HG03108 (cell line): ENCODE results near the gene TTC31.
"Not testable (repeated sequence)": the region's sequence is repeated elsewhere in the genome, so short reads cannot be mapped to it uniquely, and the experiment has no call there.

Source experiments
- ATAC-seq: cut with Tn5 transposase; IDR thresholded peaks from one replicate; pipeline ENCODE4 v1.9.1; 2021; ENCODE audit warnings: moderate library complexity; ENCODE audit not compliant: unreplicated experiment

Gene TTC31

GRCh38 chr2:74483675-74484164, 839 bp downstream of the TTC31 start:
- not testable (repeated sequence) for ATAC-seq

DNA sequence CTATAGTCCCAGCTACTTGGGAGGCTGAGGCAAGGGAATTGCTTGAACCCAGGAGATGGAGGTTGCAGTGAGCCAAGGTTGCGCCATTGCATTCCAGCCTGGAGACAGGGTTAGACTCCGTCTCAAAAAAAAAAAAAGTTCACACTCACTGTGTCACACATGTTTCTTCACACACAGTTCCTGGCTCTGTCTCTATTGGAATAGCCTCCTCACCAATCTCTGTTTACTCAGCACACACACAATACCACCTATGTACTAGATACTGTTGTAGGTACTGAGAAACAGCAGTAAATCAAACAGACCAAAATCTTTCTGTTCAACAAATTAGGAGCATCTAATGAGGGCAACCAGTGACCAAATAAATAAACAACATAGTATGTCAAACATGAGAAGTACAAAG, 3.3 kb downstream of the TTC31 start:
- no peak for ATAC-seq

DNA sequence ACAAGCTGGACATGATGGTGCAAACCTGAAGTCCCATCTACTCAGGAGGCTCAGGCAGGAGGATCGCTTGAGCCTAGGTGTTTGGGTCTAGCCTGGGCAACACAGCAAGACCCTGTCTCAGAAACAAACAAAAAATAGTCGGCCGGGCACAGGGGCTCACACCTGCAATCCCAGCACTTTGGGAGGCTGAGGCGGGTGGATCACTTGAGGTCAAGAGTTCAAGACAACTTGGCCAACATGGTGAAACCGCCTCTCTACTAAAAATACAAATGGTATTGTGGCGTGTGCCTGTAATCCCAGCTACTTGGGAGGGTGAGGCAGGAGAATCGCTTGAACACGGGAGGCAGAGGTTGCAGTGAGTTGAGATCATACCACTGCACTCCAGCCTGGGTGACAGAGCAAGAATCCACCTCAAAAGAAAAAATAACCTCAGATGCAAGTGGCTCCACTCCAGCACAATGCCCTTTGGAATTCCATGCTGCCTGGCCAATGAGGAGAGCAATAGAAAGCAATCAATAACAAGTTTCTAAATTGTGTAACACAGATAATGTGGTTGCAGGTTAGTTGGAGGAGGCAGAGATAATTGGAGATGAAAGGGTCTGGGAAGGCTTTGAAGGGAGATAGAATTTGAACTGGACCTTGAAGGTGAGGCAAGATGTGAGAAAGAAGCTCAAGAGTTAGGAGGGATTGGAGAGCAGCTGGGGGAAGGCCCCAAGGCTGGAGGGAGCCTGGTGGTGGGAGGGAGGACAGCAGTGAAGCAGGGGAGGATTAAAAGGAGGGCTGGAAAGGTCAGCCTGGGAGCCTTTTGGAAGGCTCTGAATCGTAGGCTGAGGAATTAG, 6.0 kb downstream of the TTC31 start:
- ATAC-seq: no peak

GRCh38 chr2:74489906-74490305, 7.0 kb downstream of the TTC31 start:
- ATAC-seq: no peak

DNA sequence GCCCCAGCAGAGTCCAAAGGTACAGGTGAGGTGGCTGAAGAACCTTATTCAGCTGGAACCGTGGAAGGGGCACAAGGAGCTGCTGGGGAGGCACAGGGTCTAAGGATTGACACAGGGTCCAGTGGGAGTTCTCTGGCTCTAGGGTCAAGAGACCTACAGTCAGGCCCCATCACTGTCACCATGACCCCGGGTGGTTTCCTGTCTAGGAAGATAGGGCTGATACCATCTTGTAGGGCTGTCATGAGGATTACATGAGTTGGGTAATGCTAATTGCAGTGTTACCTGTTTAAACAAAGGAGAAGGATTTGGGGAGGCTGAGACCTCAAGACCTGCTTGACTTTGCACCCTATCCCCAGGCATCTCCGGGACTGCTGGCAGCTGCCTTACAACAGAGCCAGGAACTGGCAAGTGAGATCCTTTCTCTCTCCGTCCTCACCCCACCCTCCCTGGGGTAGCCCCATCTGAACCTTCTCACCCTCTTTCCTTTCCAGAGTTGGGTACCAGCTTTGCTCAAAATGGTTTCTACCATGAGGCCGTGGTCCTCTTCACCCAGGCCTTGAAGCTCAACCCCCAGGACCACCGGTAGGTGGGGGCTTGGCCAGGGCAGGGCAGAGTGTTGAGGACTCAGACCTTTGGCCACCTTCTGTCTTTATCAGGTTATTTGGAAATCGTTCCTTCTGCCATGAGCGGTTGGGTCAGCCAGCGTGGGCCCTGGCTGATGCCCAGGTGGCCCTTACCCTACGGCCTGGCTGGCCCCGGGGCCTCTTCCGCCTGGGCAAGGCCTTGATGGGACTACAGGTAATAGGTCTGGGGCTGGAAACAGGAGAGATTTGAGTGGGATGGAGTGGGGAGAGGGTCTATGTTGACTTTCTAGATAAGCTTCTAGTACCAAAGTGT, 9.0 kb downstream of the TTC31 start:
- no peak for ATAC-seq

- ATAC-seq: no peak
Observed at GRCh38 chr2:74493546-74493945, 10.7 kb downstream of the TTC31 start.

DNA sequence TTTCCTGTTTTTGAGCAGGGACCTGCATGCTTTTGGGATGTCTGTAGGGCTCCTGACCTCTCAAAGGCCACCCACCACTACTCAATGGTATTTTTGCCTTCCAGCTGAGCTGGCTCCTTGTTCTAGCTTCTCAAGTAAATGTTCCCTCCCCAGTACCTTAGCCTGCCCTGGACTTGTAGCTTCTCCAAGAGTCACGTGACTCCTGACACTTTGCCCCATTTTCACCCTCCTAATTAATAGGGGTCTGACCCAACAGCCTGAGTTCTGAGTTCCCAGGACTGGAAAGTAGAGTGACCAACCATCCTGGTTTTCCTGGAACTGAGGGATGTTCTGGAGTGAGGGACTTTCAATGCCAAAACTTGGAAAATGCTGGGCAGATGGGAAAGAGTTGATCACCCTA, 12.6 kb downstream of the TTC31 start:
- no peak for ATAC-seq

DNA sequence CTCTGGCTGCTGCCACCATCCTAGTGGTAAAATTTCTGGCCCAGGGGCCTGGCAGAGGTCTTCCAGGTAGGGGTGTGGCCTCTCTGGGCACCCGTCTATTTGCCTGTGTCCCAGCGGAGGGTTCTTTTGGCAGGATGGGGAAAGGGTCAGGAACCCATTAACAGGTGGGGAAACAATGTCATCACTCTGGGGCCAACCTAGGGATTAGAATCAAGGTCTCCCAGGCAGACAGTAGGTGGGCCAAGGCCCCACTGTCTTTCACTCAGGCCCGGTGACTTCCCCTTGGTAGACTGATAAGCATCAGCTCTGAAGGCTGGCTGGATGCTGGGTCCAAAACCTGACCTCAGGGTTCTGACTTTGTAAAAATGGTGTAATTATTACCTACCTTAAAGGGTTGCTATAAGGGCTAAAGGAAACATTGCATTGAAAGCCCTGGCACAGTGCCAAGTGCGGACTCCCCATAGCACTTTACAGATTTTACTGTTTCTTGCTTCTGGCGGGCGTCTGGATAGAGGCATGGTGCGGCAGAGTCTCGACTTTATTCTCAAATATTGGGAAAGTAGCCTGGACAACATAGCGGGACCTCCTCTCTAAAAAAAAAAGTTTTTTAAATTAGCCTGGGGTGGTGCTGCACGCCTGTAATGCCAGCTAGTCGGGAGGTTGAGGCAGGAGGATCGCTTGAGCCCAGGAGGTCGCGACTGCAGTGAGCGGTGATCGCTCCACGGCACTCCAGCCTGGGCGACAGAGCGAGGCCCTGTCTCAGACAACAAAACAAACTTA, 14.3 kb downstream of the TTC31 start:
- no peak for ATAC-seq

GRCh38 chr2:74497777-74498499, 15.1 kb downstream of the TTC31 start:
- ATAC-seq: no peak

DNA sequence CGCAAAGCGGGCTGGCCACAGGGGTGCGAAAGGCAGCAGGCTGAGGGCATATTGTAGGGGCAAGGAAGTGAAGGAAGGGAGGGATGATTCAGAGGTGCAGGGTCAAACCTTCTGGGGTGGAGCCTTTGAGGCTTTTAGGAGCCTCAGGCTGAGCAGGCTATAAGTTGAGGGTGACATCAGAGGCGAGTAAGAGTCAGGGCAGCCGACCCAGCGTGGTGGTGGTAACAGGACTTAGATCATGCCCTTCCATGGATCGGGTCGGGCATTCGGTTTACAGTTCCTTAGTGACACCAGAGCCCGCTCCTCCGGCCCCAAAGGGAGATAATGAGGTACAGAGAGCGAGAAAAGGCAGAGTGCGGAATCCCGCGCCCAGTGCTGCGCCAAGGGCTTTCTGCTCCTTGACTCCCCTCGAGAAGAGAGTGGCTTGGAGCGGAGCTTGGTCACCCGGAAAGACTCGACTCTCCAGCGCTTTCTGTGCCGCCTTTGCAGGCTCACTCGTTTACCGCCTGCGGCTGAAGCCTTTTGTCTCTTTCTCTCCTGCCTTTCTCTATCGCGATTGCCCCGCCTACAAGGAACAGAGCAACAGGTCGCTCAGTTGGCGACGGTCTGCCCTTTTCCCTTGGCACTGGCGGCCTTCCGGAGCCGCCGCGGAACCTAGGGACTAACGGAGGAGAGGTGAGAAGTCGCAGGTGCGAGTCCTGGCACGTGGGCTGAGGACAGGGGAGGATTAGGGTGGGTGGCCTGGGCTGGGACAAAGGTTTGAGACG, 15.8 kb downstream of the TTC31 start:
- no peak for ATAC-seq

DNA sequence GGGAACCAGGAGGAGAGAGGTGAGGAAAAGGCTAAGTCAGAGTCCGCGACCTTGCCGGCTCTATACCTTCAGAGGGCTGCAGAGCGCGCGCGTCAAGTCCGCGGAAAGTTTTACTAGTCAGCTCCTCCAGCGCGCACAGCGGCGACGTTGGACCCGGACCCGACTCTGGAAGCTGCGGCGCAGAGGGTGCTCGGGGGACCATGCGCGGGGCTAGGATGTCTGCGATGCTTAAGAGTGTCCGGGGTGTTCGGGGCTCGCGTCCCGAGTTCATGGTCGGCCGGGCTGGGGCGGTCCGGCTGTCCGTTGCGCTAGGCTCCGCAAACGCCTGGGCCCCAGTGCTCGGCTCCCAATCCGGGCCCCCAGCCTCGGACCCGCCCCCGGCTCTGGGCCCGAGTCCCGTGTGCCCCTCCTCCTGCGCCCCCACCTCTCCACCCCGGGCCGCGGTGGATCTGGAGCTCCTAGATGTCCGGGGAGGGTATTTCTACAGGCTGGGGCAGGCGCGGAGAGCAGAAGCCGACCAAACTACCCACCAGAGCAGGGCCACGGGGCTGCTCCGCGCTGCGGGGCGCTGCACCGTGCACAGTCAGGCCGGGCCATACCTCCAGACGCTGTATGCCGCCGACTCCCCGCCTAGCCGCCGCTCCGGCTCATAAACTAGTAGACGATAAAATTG, 16.5 kb downstream of the TTC31 start, which contains the start of gene LBX2:
Gene LBX2, minus strand, starts transcription at position 337 of the 673 bp plus-strand sequence. Its CDS starts 66 bp downstream, at position 271.
- ATAC-seq: no peak

DNA sequence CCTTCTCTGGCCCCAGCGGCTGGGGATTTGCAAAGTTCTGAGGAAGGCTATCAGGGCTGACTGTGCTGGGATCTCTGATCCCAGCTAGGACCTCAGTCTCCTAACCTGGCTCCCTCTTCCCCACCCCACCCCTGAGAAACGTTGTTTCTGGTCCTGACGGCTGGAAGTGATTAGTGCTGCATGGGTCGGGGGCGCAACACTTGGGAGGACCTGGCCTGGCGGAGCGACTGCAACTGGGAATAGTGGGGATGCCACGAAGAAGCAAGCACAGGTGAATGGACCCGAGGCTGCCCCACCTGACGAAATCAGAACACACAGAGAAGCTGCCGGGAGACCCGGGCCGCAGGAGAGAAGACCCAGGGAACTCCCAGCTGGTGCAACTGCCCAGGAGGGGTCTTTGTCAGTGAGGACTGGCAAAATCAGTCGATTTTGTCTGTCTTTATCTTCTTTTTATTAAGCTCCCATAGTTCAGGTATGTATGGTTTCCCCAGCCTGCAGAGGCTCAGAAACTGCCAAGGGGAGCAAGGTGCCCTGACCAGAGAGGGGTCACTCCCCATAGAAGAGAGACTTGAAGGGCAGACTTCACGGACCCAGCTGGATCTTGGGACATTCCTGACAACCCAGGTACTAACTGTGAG, 17.2 kb downstream of the TTC31 start:
- ATAC-seq: no peak

- no peak for ATAC-seq
Observed at GRCh38 chr2:74500578-74500946, 17.7 kb downstream of the TTC31 start.

DNA sequence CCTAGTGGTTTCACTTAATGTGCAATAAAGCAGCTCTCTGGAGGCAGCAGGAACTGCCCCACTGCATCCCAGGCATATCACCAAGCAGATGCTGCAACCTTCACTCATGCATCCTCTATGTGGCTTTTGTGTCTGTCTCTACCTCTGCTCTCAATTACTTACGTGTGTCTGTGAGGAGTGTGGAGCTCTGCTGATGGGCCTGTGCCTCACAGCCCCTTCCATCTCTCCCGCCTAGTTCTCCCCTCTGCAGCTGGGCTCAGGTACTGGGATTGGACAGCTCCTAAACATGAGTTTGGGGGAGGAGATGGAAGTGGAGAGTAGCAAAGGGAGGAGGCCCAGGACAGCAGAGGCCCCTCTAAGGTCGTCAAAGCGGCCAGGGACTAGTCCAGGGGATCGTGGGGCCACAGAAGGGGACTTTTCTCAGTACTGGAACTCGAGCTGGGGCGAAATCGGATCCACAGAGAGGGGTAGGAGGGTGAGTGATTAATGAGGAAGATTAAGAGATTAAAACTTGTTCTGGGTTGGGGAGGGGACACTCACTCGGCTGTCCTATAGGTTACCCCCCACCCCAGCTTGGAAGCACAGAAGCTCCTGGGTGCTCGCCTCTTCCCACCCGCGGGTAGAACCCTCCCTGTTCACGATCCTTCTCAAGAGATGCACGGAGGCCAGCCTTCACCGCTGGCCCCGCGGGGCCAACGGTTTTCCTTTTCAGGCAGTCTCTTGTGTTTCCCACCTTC, 18.6 kb downstream of the TTC31 start:
- no peak for ATAC-seq

DNA sequence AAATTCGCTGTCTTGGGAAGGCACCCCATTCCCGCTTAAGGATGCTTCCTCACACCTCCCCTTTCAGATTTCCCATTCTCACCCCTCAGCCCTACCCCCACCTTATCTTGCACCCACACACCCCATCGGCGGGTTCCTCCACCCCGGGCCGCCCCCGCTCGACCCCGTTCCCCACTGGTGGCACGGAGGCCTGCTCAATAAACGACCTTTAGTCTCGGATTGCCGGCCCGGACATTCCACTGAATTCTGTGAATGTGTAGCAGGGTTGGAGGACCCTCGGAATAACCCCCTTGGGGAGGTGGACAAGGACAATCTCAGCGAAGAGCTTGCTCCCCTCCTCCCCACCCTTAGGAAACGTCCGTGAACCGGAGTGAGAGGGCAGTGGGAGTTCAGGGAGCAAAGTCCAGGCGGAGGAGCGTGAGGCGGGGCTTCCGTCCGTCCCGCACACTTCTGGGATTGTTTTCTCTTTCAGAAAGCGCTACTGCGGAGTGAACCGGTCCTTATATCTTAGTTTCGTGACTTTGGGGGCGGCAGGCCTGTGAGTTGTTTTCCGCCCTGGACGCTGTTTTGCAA, 19.4 kb downstream of the TTC31 start:
- ATAC-seq: no peak

GRCh38 chr2:74502720-74503505, 20.0 kb downstream of the TTC31 start:
- peak; percentile 35 for ATAC-seq
